GM12878 (cell line): Measurements from ENCODE around the gene BTBD9. TPM values are rescaled to one million over a fixed set of nuclear protein-coding genes. Genes with fewer than 3 reads are reported as not detected.

Experiments used
- ATAC-seq: fragments of 200-7000 bp; cut with Tn5 transposase; 3 replicates; pipeline ENCODE4 v1.9.1; 2020; ENCODE audit warnings: mild to moderate bottlenecking, moderate library complexity
- BruUV-seq: library from RNA; stranded (reverse); fragments of 400-500 nt; replicated peaks from 2 replicates; lab custom pipeline; 2021; lab: Mats Ljungman, UMichigan
- CTCF ChIA-PET: fragments of 300-600 bp; sonication (Branson Sonifier 250); formaldehyde crosslinking; extraction: SDS; loops from one replicate; lab custom pipeline; 2021; ENCODE audit warnings: inconsistent platforms; lab: Yijun Ruan, JAX
- POLR2A ChIA-PET: fragments of 350-600 bp; formaldehyde crosslinking; extraction: SDS; loops from one replicate; lab custom pipeline; 2021; ENCODE audit warnings: inconsistent platforms; lab: Charles Lee
- RAD21 ChIA-PET: fragments of 300-600 bp; sonication (Branson Sonifier 250); formaldehyde crosslinking; loops from one replicate; lab custom pipeline; 2023; ENCODE audit warnings: antibody characterized with exemption; ENCODE audit not compliant: unreplicated experiment; lab: Charles Lee
- SMC1A ChIA-PET: fragments of 300-600 bp; sonication (Branson Sonifier 250); formaldehyde crosslinking; loops from one replicate; lab custom pipeline; 2023; ENCODE audit not compliant: unreplicated experiment, uncharacterized antibody; lab: Charles Lee
- DNase-seq: peaks from one replicate; pipeline ENCODE4 v3.0.0-alpha.2; 2011; ENCODE audit warnings: low read depth, low spot score
- FAIRE-seq: peaks from 3 replicates; lab custom pipeline; 2011; peaks lifted over from hg19 to GRCh38; lab: Jason Lieb, UNC
- H2AFZ ChIP-seq: 2 replicates; pipeline ENCODE4 v1.6.0; 2011; ENCODE audit warnings: low read depth, low read length, control low read depth; ENCODE audit not compliant: control insufficient read depth
- H3K27ac ChIP-seq: 2 replicates; pipeline ENCODE4 v1.5.1; 2011; ENCODE audit warnings: control low read depth; ENCODE audit not compliant: control insufficient read depth, insufficient read depth
- H3K27me3 ChIP-seq, 2 experiments: replicated peaks in 1 of 2; 2 replicates each; pipeline versions ENCODE4 v1.6.0 to v1.6.1; 2011; ENCODE audit warnings: low read length in 1 of 2; ENCODE audit not compliant: control insufficient read depth in 2 of 2, insufficient read depth in 2 of 2
- H3K36me3 ChIP-seq, 2 experiments: 2 replicates each; pipeline ENCODE4 v1.5.1; 2011; ENCODE audit warnings: low read length in 1 of 2; ENCODE audit not compliant: control insufficient read depth in 2 of 2, insufficient read depth in 2 of 2
- H3K4me1 ChIP-seq: 2 replicates; pipeline ENCODE4 v1.6.1; 2011; ENCODE audit warnings: mild to moderate bottlenecking, low read length, moderate library complexity, mixed read lengths; ENCODE audit not compliant: control insufficient read depth, insufficient read depth
- H3K4me2 ChIP-seq: 2 replicates; pipeline ENCODE4 v1.6.0; 2011; ENCODE audit warnings: control low read depth; ENCODE audit not compliant: control insufficient read depth, insufficient read depth
- H3K4me3 ChIP-seq: fragments of 200-600 bp; sonication (generic); 2 replicates; pipeline ENCODE4 v1.5.1; 2016
- H3K79me2 ChIP-seq: 2 replicates; pipeline ENCODE4 v1.6.0; 2011; ENCODE audit warnings: low read length; ENCODE audit not compliant: control insufficient read depth, insufficient read depth
- H3K9ac ChIP-seq: 2 replicates; pipeline ENCODE4 v1.8.0; 2011; ENCODE audit warnings: low read length, control low read depth, mixed read lengths; ENCODE audit not compliant: control insufficient read depth, insufficient read depth
- H3K9me3 ChIP-seq: replicated peaks from 3 replicates; pipeline ENCODE4 v1.5.1; 2011; ENCODE audit warnings: mild to moderate bottlenecking, low read length; ENCODE audit not compliant: control insufficient read depth, insufficient read depth
- H4K20me1 ChIP-seq: 2 replicates; pipeline ENCODE4 v1.6.0; 2011; ENCODE audit not compliant: control insufficient read depth, insufficient read depth
- EED ChIP-seq: sonication (generic); IDR thresholded peaks from 2 replicates; pipeline ENCODE4 v1.6.1; 2016; ENCODE audit warnings: antibody characterized with exemption, low read depth
- FOXM1 ChIP-seq: IDR thresholded peaks from 2 replicates; pipeline ENCODE4 v1.6.1; 2012; ENCODE audit warnings: low read depth, mild to moderate bottlenecking, inconsistent platforms, low read length, moderate library complexity
- STAT1 ChIP-seq: fragments of 450-650 bp; conservative IDR thresholded peaks from 2 replicates; pipeline ENCODE4 v1.6.1; 2014; ENCODE audit warnings: antibody characterized with exemption, mild to moderate bottlenecking
- WGBS: methylation state at CpG from one replicate; pipeline ENCODE4 v1.1.6; 2016; ENCODE audit warnings: low lambda C conversion rate; ENCODE audit not compliant: insufficient replicate concordance, insufficient coverage; ENCODE audit errors: missing lambda C conversion rate; 5-methylcytosine and 5-hydroxymethylcytosine counted together
- in situ Hi-C: fragments of 300-500 bp; cut with MboI; formaldehyde crosslinking; loops from 9 replicates; pipeline ENCODE4 v1.14.3; 2018; ENCODE audit warnings: mixed read lengths
- intact Hi-C: fragments of 100-400 bp; cut with micrococcal nuclease; formaldehyde crosslinking; loops from one replicate; pipeline ENCODE4 v1.14.2; 2022; ENCODE audit not compliant: unreplicated experiment
- polyA plus RNA-seq, 11 experiments: library from polyadenylated mRNA; depleted of rRNA in 4 of 11; unstranded in 6 of 11; stranded (reverse) in 5 of 11; fragments of >200 nt; fragmentation: Nextera tagmentation in 4 of 11; fragmentation: Illumina TruSeq in 1 of 11; extraction: Ambion mirVana in 4 of 11; extraction: Trizol in 1 of 11; gene quantifications; 1 replicate in 1 of 11; 2 replicates in 10 of 11; pipeline versions ENCODE4 v1.2.1 to v1.2.3, GENCODE V29; 2011 to 2016; ENCODE audit warnings: inconsistent platforms in 2 of 11, missing spikeins in 2 of 11, low read depth in 1 of 11
- total RNA-seq, 4 experiments: library from RNA; depleted of rRNA in 3 of 4; stranded (reverse); fragments of >200 nt in 3 of 4; fragmentation: Illumina TruSeq in 1 of 4; extraction: Trizol in 1 of 4; gene quantifications; 2 replicates each; pipeline versions ENCODE4 v1.2.1 to v1.2.3, GENCODE V29; 2013 to 2021
- TF ChIP-seq, protein P1 (sequence below): fragments of 450-650 bp; formaldehyde crosslinking; IDR thresholded peaks from 2 replicates; pipeline ENCODE4 v1.4.0; 2020; ENCODE audit warnings: mild to moderate bottlenecking, moderate library complexity
- TF ChIP-seq, protein P2 (sequence below): fragments of 150-350 bp; IDR thresholded peaks from 2 replicates; pipeline ENCODE4 v1.6.1; 2016; ENCODE audit warnings: low read depth, low read length
- TF ChIP-seq, protein P3 (sequence below): fragments of 450-650 bp; IDR thresholded peaks from 2 replicates; pipeline ENCODE4 v1.6.1; 2014; ENCODE audit warnings: mild to moderate bottlenecking
- TF ChIP-seq, protein P4 (sequence below): IDR thresholded peaks from 2 replicates; pipeline ENCODE4 v1.6.1; 2011; ENCODE audit warnings: borderline replicate concordance, low read depth, mild to moderate bottlenecking, moderate library complexity, mixed read lengths, low read length; ENCODE audit not compliant: insufficient read depth; ENCODE audit errors: extremely low read length
- TF ChIP-seq, protein P5 (sequence below): fragments of 450-650 bp; IDR thresholded peaks from 2 replicates; pipeline ENCODE4 v1.6.1; 2017; ENCODE audit warnings: antibody characterized with exemption, mild to moderate bottlenecking, moderate library complexity

Gene BTBD9
- total and polyA plus RNA-seq, 10 of the 15 experiments (the other 5 are each of a cell fraction or from before 2014, with no cell fraction given) = 0.22 to 8.6 (median 4.6) TPM

DNA sequence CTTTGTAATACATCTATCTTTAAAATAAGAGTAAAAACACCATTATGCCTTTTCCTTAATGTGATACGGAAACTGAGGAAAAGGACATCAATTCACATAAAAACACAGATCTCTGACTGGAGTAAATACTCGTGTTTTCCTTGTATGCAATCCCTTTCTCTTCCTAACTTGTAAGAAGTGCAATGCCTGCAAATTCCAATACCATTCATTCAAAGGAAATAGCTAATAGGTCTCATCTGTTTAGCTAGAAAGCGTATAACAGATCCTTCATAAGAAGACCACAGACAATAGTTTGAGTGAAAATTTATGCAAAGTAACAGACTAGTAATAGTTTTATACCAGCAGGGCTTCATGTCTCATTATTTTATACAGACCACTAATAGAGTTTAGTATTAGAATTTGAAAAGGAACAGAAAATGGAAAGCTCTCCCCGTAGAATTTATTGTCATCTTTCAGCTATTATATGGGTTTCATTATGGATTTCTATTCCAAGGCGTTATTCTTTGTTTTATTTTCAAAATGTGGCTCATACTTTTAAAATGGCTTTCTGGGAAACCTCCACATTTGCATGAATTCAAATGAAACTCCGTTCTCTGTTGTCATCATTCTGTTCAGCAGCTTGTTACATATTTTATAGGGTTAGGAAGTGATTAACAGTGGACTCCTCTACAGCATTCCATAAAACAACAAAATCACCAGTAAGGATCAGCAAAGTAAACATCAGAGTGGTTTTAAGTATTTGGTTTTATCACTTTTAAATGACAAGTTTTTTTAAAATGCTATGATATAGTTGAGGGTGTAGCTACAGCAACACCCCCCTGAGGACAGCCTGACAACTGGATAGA lies 186.7 kb downstream of the BTBD9 start:
- CTCF ChIA-PET = interaction anchor here (0.8 to 1.6 kb wide), 4 partner anchors 10 to 41 kb away, joined by 3 to 4 read pairs (median 4); no protein-coding TSS in a partner anchor
- in situ Hi-C loops (no loop called here), intact Hi-C loops (no loop called here)
- POLR2A ChIA-PET = interaction anchor here (0.6 kb wide), 1 partner anchor 16 kb away, joined by 4 read pairs; no protein-coding TSS in a partner anchor
- 61% methylated on average over 6 of the region's 6 CpGs for WGBS
- RAD21 ChIA-PET = interaction anchor here (0.6 to 1.0 kb wide), 2 partner anchors 9 to 14 kb away, joined by 3 read pairs; no protein-coding TSS in a partner anchor
- Histone ChIP-seq H3K27ac (no peak overlapping the region), H3K9ac (no peak overlapping the region), H3K36me3 (no peaks in the 10 kb centered on the region), H3K79me2 (no peaks in the 10 kb centered on the region), H3K27me3 (no peaks in the 10 kb centered on the region), H3K4me2 (no peak overlapping the region), H3K9me3 (no peaks in the 10 kb centered on the region), H3K4me3 (no peak overlapping the region), H3K4me1 (no peaks in the 10 kb centered on the region), H2AFZ (no peak overlapping the region), H4K20me1 (no peaks in the 10 kb centered on the region)
- FAIRE-seq = no peak
- BruUV-seq = no TSS peak
- SMC1A ChIA-PET = interaction anchor here (0.8 to 1.7 kb wide), 6 partner anchors 10 to 336 kb away, joined by 3 read pairs; no protein-coding TSS in a partner anchor
- DNase-seq = no peak
- no peak for ATAC-seq
- TF ChIP-seq, protein P1, sequence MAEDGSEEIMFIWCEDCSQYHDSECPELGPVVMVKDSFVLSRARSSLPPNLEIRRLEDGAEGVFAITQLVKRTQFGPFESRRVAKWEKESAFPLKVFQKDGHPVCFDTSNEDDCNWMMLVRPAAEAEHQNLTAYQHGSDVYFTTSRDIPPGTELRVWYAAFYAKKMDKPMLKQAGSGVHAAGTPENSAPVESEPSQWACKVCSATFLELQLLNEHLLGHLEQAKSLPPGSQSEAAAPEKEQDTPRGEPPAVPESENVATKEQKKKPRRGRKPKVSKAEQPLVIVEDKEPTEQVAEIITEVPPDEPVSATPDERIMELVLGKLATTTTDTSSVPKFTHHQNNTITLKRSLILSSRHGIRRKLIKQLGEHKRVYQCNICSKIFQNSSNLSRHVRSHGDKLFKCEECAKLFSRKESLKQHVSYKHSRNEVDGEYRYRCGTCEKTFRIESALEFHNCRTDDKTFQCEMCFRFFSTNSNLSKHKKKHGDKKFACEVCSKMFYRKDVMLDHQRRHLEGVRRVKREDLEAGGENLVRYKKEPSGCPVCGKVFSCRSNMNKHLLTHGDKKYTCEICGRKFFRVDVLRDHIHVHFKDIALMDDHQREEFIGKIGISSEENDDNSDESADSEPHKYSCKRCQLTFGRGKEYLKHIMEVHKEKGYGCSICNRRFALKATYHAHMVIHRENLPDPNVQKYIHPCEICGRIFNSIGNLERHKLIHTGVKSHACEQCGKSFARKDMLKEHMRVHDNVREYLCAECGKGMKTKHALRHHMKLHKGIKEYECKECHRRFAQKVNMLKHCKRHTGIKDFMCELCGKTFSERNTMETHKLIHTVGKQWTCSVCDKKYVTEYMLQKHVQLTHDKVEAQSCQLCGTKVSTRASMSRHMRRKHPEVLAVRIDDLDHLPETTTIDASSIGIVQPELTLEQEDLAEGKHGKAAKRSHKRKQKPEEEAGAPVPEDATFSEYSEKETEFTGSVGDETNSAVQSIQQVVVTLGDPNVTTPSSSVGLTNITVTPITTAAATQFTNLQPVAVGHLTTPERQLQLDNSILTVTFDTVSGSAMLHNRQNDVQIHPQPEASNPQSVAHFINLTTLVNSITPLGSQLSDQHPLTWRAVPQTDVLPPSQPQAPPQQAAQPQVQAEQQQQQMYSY = no peak
- no peak for TF ChIP-seq FOXM1
- no peak for TF ChIP-seq EED
- TF ChIP-seq STAT1 = no peak
- TF ChIP-seq, protein P2, sequence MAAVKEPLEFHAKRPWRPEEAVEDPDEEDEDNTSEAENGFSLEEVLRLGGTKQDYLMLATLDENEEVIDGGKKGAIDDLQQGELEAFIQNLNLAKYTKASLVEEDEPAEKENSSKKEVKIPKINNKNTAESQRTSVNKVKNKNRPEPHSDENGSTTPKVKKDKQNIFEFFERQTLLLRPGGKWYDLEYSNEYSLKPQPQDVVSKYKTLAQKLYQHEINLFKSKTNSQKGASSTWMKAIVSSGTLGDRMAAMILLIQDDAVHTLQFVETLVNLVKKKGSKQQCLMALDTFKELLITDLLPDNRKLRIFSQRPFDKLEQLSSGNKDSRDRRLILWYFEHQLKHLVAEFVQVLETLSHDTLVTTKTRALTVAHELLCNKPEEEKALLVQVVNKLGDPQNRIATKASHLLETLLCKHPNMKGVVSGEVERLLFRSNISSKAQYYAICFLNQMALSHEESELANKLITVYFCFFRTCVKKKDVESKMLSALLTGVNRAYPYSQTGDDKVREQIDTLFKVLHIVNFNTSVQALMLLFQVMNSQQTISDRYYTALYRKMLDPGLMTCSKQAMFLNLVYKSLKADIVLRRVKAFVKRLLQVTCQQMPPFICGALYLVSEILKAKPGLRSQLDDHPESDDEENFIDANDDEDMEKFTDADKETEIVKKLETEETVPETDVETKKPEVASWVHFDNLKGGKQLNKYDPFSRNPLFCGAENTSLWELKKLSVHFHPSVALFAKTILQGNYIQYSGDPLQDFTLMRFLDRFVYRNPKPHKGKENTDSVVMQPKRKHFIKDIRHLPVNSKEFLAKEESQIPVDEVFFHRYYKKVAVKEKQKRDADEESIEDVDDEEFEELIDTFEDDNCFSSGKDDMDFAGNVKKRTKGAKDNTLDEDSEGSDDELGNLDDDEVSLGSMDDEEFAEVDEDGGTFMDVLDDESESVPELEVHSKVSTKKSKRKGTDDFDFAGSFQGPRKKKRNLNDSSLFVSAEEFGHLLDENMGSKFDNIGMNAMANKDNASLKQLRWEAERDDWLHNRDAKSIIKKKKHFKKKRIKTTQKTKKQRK = no peak
- TF ChIP-seq, protein P3, sequence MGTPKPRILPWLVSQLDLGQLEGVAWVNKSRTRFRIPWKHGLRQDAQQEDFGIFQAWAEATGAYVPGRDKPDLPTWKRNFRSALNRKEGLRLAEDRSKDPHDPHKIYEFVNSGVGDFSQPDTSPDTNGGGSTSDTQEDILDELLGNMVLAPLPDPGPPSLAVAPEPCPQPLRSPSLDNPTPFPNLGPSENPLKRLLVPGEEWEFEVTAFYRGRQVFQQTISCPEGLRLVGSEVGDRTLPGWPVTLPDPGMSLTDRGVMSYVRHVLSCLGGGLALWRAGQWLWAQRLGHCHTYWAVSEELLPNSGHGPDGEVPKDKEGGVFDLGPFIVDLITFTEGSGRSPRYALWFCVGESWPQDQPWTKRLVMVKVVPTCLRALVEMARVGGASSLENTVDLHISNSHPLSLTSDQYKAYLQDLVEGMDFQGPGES = no peak
- TF ChIP-seq, protein P4, sequence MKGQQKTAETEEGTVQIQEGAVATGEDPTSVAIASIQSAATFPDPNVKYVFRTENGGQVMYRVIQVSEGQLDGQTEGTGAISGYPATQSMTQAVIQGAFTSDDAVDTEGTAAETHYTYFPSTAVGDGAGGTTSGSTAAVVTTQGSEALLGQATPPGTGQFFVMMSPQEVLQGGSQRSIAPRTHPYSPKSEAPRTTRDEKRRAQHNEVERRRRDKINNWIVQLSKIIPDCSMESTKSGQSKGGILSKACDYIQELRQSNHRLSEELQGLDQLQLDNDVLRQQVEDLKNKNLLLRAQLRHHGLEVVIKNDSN = no peak
- TF ChIP-seq, protein P5, sequence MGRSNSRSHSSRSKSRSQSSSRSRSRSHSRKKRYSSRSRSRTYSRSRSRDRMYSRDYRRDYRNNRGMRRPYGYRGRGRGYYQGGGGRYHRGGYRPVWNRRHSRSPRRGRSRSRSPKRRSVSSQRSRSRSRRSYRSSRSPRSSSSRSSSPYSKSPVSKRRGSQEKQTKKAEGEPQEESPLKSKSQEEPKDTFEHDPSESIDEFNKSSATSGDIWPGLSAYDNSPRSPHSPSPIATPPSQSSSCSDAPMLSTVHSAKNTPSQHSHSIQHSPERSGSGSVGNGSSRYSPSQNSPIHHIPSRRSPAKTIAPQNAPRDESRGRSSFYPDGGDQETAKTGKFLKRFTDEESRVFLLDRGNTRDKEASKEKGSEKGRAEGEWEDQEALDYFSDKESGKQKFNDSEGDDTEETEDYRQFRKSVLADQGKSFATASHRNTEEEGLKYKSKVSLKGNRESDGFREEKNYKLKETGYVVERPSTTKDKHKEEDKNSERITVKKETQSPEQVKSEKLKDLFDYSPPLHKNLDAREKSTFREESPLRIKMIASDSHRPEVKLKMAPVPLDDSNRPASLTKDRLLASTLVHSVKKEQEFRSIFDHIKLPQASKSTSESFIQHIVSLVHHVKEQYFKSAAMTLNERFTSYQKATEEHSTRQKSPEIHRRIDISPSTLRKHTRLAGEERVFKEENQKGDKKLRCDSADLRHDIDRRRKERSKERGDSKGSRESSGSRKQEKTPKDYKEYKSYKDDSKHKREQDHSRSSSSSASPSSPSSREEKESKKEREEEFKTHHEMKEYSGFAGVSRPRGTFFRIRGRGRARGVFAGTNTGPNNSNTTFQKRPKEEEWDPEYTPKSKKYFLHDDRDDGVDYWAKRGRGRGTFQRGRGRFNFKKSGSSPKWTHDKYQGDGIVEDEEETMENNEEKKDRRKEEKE = no peak
